ENCODE measurements around the gene NDUFA12.

NDUFA12 gene

DNA sequence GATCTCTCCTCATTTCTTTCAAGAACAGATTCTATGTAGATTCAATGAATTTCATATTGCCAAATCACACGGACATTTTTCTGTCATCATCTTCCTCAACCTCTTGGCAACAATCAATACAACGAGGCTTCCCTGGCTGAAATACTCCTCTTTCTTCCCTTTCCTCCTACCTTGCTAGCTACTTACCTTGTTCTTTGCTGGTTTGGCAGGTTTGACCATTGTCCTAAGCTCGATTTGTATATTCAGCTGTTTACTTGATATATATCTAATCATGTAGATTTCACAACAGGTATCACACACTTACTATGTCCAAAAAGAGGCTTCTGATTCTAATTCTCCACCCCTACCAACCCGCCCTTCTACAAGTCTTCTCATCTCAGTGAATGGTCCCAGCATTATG, 23.6 kb downstream of the NDUFA12 start:
- no peak for DNase-seq

DNA sequence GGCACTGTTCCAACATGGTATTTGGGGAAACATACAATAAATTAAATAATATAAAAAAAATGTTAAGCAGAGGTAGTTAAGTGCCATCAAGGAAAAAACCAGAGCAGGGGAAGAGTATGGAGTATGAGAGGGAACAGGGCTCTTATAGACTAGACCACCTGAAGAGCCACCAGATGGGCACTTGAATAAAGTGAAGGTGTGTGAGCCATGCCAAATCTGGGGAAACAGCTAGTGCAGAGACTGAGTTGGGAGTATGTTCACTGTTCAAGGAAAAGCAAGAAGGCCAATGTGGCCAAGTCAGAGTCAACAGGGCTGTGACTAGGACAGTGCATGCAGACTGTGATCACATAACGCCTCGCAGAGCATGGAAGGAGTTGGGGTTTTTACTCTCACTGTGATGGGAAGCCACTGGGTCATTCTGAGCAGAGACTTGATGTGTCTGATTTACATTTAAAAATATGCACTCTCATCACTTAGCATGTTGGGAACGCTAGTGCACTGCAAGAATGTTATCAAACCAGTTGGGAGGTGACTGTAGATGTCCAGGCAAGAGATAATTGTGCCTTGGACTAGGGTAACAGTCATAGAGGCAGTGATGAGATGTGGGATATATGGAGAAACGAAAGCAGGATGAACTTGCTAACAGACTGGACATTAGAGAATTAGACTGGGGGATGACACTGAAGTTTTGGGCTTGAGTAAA, 25.6 kb downstream of the NDUFA12 start:
- DNase-seq = no peak

DNA sequence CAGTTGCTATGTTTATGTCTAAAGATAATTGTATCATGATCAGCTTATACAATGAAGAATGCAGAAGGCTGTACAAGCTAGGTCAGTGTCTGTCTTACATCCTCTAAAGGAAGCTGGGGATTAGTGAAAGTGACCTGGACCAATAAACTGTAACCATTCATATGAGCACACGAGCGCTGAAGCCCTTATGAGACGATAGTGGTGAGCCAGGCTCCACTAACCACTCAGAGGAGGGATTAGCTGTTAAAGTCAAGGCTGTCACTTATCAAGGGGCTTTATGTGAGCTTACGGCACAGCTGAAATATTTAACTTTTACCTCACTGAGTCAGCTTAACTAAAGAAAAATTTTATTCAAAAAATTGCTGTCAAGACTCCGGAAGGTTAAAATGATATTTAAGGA, 30.3 kb downstream of the NDUFA12 start:
- DNase-seq = no peak

DNA sequence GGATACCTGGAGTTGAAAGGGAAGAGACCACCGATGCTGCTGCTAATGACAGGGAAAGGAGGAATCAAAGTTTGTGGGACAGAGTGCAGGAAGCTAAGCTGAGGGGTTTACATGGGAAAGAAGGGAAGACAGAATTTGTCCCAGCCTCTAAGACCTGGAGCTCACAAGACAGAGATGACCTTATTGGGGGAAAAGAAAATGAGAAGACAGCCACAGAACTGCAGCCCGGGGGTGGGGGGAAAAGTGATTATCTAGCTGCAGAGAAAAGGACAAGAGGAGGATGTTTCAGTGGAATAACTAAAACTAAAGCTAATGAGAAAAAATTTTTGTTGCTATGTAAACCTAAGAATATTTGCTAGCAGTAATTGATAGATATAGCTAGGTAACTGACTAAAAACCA, 30.7 kb downstream of the NDUFA12 start:
- DNase-seq = no peak

DNA sequence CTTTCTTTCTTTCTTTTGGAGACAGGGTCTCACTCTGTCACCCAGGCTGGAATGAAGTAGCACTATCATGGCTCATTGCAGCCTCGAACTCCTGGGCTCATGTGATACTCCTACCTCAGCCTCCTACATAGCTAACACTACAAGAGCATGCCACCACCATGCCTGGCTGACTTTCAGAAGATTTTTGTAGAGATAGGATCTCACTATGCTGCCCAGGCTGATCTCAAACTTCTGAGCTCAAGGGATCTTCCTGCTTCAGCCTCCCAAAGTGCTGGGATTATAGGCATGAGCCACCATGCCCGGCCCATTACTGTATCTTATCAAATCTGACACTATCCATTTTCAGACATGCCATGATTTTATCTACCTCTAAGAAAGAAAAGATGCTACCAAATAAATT, 31.6 kb downstream of the NDUFA12 start:
- DNase-seq = no peak

DNA sequence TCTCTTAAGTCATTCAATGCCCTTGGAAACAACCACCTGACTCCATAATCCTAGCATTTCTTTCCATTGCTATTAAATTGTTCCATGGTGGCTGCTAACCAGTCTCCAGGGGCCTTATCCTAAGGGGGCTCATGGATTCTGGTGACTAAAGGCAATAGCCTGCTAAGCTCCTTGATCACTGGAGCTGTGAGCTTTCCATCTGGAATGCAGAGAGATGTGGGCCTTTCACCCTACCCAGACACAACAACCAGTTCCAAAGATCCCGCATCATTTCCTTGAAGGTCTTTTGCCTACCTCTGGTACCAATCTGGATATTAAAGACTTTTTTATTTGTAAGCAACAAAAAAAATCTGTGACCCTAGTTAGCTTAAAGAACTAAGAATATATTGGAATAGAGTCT, 32.9 kb downstream of the NDUFA12 start:
- no peak for DNase-seq

DNA sequence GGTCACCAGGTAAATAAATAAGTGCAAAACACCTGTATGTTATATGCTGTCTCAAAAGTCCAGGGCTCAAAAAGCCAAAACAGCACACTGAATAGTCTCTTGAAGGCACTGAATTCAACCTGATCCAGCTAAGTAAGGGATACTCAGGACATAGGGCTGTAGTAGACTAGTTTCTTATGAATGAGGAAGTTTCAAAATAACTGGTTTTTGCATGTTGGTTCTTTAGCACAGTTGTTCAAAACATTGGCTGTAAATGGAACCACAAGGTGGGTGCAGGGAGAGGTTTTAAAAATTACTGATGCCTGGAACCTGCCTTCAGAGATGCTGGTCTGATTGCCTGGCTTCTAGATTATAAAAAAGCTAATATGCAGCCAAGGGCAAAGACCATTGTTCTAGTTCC, 34.1 kb downstream of the NDUFA12 start:
- no peak for DNase-seq

DNA sequence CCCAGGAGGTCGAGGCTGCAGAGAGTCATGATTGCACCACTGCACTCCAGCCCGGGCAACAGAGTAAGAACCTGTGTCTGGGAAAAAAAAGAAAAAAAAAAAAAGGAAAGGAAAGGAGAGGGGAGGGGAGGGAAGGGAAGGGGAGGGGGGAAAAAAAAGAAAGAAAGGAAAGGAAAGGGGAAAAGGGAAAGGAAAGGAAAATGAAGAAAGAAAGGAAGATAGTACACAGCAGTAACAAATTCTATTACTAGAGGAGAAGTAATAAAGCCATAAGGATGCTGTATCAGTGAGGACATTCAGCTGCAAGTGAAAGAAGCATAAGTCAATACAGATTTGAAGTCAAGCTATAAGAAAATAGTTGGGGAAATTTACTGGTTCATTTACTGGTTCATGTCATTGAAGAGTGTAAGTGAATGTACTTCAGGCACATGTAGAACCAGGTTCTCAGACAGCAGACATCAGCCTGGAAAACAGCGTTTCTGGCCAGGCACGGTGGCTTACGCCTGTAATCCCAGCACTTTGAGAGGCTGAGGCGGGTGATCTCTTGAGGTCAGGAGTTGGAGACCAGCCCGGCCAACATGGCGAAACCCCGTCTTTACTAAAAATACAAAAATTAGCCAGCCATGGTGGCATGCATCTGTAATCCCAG, 37.4 kb downstream of the NDUFA12 start:
- DNase-seq = no peak

DNA sequence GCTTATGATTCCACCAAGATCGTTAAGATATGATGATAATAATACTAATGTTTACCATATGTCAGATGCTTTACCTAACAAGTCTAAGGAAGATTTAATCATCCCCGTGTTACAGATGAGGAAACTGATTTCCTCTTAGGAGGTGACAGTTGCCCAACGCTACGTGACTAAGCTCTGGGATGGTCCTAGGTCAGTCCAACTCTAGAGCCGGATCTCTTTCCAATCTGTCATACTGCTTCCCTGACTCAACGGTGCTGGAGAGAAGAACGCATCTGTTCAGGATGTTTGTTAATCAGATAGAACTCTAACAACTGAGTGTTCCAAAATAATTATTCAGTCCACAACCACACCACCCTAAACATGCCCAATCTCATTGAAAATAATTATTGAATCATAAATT, 39.8 kb downstream of the NDUFA12 start:
- no peak for DNase-seq

DNA sequence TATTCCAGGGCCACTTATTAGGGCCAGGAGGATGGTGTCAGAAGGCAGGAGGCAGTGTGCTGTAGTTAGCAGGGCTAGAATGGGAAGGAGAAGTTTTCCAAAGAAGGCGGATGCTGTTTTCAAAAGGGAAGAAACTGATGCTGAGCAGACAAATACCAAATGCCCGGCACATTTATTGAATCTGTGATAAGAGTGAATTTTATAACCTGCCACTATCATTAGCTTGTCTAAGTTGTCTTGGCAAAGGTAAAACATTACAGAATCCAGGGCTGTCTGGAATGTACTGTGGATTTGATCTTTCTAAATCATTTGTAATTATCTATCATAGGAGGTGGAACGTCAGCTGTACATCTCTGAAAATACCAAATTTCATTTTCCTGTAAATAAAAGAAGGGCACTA, 40.8 kb downstream of the NDUFA12 start:
- DNase-seq = no peak

DNA sequence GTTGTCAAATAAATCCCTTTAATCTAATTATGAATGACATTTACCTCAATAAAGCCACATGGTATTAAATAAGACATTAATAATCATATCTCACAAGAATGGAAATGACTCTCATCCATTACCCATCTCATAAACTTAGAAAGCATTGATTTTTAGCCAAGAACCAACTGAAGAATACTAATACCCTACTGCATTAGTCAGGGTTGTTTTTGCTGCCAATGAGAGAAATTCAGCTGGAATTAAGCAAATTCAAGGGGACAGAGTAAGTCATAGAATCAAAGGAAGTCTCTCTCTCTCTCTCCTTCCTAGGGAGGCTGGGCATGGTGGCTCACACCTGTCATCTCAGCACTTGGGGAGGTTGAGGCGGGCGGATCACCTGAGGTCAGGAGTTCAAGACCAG, 41.6 kb downstream of the NDUFA12 start:
- DNase-seq = no peak

DNA sequence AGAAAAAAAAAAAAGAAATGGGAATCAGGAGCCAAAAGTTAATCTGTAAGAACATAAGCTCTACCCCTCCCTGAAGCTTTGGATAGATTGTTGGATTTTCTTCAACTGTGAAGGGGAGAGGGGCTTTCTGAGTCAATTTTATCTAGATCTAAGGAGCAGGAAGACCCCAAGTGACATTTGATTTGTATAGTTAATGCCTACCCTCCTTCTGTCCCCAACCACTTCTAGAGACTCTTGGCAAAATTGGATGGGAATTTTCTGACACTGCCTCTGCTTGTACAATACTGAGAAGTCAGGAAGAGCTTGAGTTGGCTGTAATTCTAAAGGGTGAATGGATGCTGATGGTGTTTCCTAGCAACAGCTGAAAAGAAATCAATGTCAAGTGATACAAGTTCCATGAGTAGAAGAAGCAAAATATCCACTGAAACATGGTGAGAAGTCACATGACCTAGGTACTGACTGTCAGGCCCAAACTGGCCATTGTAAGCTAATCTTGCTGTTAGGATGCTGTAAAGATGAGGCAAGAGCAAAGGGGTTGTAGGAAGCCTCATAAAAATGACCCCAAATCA, 42.2 kb downstream of the NDUFA12 start:
- no peak for DNase-seq

DNA sequence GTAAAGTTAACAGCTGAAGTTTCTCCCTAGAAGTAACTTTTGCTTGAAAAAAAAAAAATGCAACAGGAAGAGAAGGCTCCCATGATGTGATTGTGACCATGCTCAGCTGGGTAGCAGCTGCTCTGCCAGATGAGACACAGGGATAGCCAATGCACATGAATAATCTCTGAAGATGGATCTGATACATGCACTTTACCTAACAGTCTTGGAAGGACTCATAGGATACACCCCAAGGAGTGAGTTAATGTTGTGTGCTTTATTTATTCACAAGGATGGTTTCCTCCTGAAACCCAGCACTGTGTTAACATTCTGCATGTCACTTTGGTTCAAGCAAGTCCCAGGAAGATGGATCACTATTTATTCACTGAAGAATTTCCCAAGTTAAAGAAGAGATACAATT, 46.5 kb downstream of the NDUFA12 start:
- no peak for DNase-seq

DNA sequence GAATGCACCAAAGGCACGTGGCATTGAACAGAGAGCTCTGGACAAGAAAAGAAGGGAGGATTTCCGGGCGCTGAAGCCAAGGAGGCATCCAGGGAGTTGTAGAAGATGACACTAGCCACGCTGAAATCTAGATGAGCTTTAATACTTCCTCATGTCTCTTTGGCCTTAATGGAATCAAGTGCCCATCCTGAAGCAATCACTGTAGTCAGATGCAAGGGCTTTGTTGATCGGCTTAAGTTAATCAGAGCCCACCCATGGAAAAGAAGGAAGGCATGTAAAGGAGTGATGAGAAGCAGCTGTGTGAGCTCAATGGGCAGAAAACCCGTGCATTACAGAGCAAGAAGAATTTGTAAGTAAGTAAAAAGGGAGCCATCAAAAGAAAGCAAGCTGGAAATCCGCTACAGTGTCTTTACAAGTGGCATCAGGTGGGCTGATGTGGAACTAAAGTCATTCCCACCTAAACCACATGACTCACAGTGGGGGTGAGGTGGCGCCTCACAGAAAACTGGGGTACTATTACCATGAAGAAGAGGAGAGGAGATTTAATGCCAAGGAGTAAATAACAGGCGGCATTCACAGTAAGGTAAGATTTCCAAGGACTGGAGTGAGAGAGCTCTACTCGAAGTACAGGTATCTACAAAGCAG, 48.4 kb downstream of the NDUFA12 start:
- no peak for DNase-seq

DNA sequence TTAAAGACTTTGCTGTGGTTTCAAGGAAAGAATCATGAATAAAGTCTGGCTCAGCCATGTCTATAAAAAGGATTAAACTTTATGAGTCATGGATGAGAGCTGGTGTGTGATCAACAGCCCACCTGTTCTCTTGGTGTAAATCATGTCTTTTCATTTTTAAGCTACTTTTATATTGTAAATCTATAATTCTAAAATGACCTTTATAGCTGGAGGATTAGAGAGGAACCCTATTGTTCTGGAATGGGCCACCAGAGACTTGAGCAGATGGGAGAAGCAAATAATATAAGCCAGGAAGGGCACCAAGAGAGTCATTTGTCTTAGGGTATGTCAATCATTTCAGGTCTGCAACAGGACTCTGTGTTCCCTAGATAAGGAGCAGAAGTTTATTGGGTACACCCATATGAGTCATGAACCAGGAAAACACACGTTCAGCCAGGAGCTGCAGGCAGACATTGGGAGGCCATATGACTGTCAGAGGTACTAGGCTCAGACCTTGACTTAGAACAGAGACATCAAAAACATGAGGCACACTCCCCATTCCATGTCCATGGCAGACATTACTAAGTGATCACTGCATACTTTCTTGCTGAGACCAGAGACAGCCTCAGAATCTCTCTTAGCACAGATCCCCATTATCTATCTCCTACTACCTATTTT, 49.3 kb downstream of the NDUFA12 start:
- no peak for DNase-seq

DNA sequence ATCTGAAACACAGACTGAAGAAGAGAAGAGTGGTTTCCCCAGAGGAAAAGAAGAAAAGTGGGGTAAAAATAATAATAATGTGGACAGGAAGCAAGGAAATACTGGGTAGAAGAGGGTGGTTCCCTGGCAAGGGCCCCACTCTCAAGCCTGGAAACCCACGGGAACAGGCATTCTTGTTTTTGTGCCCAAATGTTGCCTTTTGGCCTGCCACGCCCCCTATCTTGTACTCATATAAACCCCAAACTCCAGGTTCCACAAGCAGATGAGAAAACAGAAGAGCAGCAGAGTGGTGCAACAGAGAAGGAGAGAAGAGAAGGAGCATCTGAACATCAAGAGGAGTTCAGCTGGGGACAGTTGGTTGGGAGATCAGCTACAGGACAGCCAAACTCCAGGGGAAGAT, 51.2 kb downstream of the NDUFA12 start:
- DNase-seq = no peak

DNA sequence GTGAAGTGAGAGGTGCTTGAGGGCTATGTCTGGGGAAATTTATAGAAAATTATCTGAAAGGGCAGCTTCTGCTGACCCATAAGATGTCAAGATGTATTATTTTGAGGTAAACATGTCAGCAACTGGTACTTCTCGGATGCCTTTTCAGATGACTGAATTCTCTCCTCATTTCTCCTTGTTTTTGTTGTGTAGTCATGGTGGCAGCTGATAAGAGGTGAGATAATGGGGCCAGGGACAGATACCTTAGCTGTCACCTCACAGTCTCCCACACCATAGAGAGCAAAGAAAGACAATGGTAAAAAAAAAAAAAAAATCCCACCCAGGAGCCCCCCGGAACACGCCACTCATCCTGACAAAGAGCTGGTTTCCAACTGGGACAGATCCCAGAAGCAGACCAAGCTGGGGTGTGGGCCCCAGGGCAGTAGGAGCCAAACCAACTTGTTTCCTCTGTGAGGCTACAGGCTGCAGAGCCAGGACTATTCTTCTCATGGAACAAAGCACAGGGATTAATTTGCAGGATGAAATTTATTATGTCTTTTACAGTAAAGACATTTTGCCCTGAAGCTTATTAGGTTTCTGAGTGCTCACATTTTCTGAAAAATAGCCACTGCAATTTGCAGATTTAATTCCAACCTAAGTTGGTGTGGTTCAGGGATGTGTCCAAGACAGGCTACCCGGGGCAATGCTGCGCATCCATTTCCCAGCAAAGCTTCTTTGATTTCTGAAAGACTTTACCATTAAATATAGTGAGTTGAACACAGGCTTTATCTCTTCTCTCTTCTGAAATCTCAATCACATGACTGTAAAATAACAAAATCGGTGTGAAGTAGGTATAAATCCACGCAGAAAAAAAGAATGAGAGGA, 52.2 kb downstream of the NDUFA12 start:
- no peak for DNase-seq

DNA sequence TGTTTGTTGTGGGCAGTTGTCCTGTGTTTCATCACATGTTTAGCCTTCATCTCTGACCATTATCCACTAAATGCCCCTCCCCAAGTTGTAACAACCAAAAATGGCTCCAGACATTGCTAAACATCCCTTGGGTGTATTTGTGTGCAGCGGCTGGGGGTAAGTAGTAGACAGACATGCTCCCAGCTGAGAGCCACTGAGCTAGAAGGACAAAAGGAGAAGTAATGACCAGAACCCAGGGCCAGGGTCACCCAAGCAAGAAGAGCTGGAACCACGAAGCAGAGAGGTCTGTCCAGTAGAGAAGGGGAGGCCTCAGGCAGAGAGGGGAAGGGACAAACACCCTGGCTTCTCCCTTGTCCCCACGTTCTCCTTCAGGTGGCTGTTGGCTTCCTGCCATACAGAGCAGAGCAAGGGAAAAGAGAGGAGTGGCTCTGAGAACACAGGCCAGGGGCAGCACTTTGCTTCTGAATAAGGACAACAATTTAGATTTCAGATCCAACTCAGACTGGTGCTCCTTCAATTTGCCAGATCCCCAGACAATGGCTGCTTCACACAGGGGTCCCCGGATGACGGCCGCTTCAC, 55.2 kb downstream of the NDUFA12 start:
- no peak for DNase-seq

DNA sequence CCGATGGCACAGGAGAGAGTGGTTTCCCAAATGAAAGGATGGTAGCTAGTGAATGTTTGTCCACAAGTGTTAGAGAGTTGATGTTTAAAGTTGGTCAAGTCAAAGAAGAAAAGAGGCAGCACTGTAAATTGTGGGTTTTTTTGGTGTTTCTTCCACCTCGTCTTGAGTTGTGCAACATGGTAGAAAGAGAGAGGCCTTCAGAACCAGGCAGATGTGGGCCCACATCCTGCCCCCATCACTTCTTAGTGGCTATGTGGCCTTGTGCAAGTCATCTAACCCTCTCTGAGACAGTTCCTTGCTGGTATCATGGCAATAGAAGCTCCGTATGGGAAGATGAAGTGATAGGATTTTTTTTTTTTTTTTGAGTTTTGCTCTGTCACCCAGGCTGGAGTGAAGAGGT, 60.8 kb downstream of the NDUFA12 start:
- DNase-seq = no peak

DNA sequence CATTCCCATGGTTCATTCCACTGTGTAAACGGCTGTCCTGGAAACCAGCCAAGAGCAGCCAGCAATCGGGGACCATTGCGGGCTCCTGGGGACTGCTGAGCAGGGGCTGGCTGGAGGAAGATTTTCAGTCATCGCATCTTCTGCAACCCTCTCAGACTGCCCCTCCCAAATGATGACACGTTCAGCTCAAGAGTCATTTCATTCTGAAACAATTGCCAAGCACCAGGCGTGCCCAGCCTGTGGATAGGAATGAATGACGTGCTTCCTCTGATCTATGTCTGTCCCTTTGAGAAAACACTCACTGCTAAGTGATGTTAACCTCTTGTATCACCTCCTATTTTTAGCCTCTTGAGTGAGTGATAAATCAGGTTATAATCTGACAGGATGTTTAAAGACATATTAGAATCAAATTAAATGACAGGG, 62.0 kb downstream of the NDUFA12 start:
- peak; percentile 51 for DNase-seq

DNA sequence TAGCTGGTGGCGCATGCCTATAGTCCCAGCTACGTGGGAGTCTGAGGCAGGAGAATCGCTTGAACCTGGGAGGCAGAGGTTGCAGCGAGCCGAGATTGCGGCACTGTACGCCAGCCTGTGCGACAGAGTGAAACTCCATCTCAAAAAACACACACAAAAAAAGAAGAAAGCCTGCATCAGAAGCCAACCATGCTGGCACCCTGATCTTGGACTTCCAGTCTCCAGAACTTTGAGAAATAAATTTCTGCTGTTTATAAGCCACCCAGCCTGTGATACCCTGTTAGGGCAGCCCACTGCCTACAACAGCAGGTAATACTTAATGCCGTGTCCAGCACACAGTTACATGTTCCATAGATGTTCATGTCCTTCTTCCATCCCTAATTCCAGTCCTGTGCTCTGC, 62.7 kb downstream of the NDUFA12 start:
- DNase-seq = no peak

DNA sequence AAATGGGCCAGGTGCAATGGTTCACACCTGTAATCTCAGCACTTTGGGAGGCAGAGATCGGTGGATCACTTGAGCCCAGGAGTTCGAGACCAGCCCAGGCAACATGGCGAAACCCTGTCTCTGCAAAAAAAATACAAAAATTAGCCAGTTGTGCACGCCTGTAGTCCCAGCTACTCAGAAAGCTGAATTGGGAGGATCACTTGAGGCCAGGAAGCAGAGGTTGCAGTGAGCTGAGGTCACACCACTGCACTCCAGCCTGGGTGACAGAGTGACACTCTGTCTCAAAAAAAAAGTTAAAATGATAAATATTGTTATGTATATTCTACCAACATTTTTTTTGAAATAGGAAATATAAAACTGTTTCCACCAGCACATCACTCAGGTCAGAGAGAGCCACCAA, 64.9 kb downstream of the NDUFA12 start:
- DNase-seq = no peak
